HG03175 (cell line): Measurements from ENCODE around the gene ALDH5A1.
A peak's percentile ranks its signal among the peaks of the same experiment; 100 is the strongest.
"Not testable (repeated sequence)": the region's sequence is repeated elsewhere in the genome, so short reads cannot be mapped to it uniquely, and the experiment has no call there.

Source experiments
- ATAC-seq: cut with Tn5 transposase; IDR thresholded peaks from one replicate; pipeline ENCODE4 v1.9.1; 2021; ENCODE audit warnings: mild to moderate bottlenecking, moderate library complexity; ENCODE audit not compliant: unreplicated experiment

The ALDH5A1 gene

GRCh38 chr6:24484657-24485323 lies 10.0 kb upstream of the ALDH5A1 start:
- no peak for ATAC-seq

- ATAC-seq = no peak
Measured at GRCh38 chr6:24486065-24486464, 8.7 kb upstream of the ALDH5A1 start.

GRCh38 chr6:24489470-24489869 lies 5.3 kb upstream of the ALDH5A1 start, which contains the start of gene GPLD1:
Gene GPLD1, minus strand, starts transcription at chr6:24489578. Its CDS starts 67 bp downstream, at chr6:24489511.
- ATAC-seq = no peak

- no peak for ATAC-seq
Measured at GRCh38 chr6:24489881-24490280, 4.9 kb upstream of the ALDH5A1 start.

GRCh38 chr6:24490948-24491347 lies 3.8 kb upstream of the ALDH5A1 start:
- no peak for ATAC-seq

- no peak for ATAC-seq
Measured at GRCh38 chr6:24492475-24492874, 2.3 kb upstream of the ALDH5A1 start.

- ATAC-seq = peak; percentile 3
Measured at GRCh38 chr6:24493945-24494820, 586 bp upstream of the ALDH5A1 start.

- no peak for ATAC-seq
Measured at GRCh38 chr6:24497254-24497970, 2.6 kb downstream of the ALDH5A1 start.

- ATAC-seq = no peak
Measured at GRCh38 chr6:24500683-24501082, 5.9 kb downstream of the ALDH5A1 start.

- no peak for ATAC-seq
Measured at GRCh38 chr6:24501374-24501773, 6.6 kb downstream of the ALDH5A1 start.

- ATAC-seq = no peak
Measured at GRCh38 chr6:24501914-24502313, 7.1 kb downstream of the ALDH5A1 start.

- ATAC-seq = no peak
Measured at GRCh38 chr6:24504287-24504648, 9.5 kb downstream of the ALDH5A1 start.

GRCh38 chr6:24504649-24505586 lies 10.1 kb downstream of the ALDH5A1 start:
- no peak for ATAC-seq

GRCh38 chr6:24506814-24507520 lies 12.2 kb downstream of the ALDH5A1 start:
- ATAC-seq = no peak

- not testable (repeated sequence) for ATAC-seq
Measured at GRCh38 chr6:24511976-24512375, 17.2 kb downstream of the ALDH5A1 start.

- ATAC-seq = no peak
Measured at GRCh38 chr6:24513602-24514001, 18.8 kb downstream of the ALDH5A1 start.

GRCh38 chr6:24517659-24518543 lies 23.1 kb downstream of the ALDH5A1 start:
- peak; percentile 78 for ATAC-seq

GRCh38 chr6:24520929-24521546 lies 26.3 kb downstream of the ALDH5A1 start:
- ATAC-seq = peak; percentile 49
